ENCODE results near the gene ONECUT3. TPM values are rescaled to one million over a fixed set of nuclear protein-coding genes. Genes with fewer than 3 reads are reported as not detected.

Gene ONECUT3
- total and polyA plus RNA-seq, 9 of the 15 experiments (the other 6 are each of a cell fraction or from before 2014, with no cell fraction given), result not detected

- TF ChIP-seq PHF20 (IDR thresholded peaks at IDR 0.05; ENCODE audit: partially characterized antibody), result no peak
- TF ChIP-seq ZKSCAN8 (CRISPR knock-in tag; IDR thresholded peaks at IDR 0.05), result no peak
- TF ChIP-seq CBX8 (IDR thresholded peaks at IDR 0.05; ENCODE audit: borderline replicate concordance, extremely low read depth, low read depth, low read length, poor library complexity, severe bottlenecking), result no peak
- TF ChIP-seq BHLHE40 (IDR thresholded peaks at IDR 0.05; ENCODE audit: low read length), result peak; percentile 63; the same call in 1 of the 2 replicates
- TF ChIP-seq YY1 (IDR thresholded peaks at IDR 0.05; ENCODE audit: borderline replicate concordance in 1 of 3, control insufficient read depth in 1 of 3, extremely low read depth in 1 of 3, insufficient read depth in 3 of 3, insufficient read length in 1 of 3, insufficient replicate concordance in 2 of 3, low read depth in 1 of 3, low read length in 2 of 3), result peak in 1 of 3 experiments; percentile 13
- TF ChIP-seq WHSC1 (IDR thresholded peaks at IDR 0.05; ENCODE audit: low read length), result no peak
- TF ChIP-seq ZNF707 (CRISPR knock-in tag; conservative IDR thresholded peaks at IDR 0.05), result no peak
- TF ChIP-seq ARHGAP35 (IDR thresholded peaks at IDR 0.05; ENCODE audit: partially characterized antibody), result no peak
- no peak for TF ChIP-seq KLF13 (tag; IDR thresholded peaks at IDR 0.05; ENCODE audit: borderline replicate concordance, low read depth)
- TF ChIP-seq YBX1 (IDR thresholded peaks at IDR 0.05), result no peak
- peak; percentile 38; the same call in 1 of the 2 replicates for TF ChIP-seq L3MBTL2 (IDR thresholded peaks at IDR 0.05)
- no peak for TF ChIP-seq POLR3A (IDR thresholded peaks at IDR 0.05; ENCODE audit: borderline replicate concordance, extremely low read depth, insufficient read depth, insufficient read length)
- TF ChIP-seq BRCA1 (IDR thresholded peaks at IDR 0.05), result no peak
- TF ChIP-seq BRCA1 (CRISPR knock-in tag; IDR thresholded peaks at IDR 0.05), result no peak
- TF ChIP-seq ZNF764 (CRISPR knock-in tag; IDR thresholded peaks at IDR 0.05; ENCODE audit: low read depth), result no peak
- TF ChIP-seq TFAM (CRISPR knock-in tag; conservative IDR thresholded peaks at IDR 0.05), result no peak
- peak; percentile 82; the same call in 1 of the 2 replicates for TF ChIP-seq XRCC5 (IDR thresholded peaks at IDR 0.05; ENCODE audit: low read depth, low read length)
- TF ChIP-seq SMC3 (conservative IDR thresholded peaks at IDR 0.05; ENCODE audit: insufficient read depth, low read depth, low read length), result peak; percentile 90
- TF ChIP-seq SETDB1 (IDR thresholded peaks at IDR 0.05; ENCODE audit: low read length), result no peak
- no peak for TF ChIP-seq ZNF589 (CRISPR knock-in tag; IDR thresholded peaks at IDR 0.05; ENCODE audit: low read depth)
- TF ChIP-seq POLR2AphosphoS2 (IDR thresholded peaks at IDR 0.05; ENCODE audit: low read length), result no peak
- TF ChIP-seq POU5F1 (IDR thresholded peaks at IDR 0.05; ENCODE audit: borderline replicate concordance, low read depth, low read length, partially characterized antibody), result no peak
- TF ChIP-seq ZNF431 (CRISPR knock-in tag; IDR thresholded peaks at IDR 0.05), result no peak
- no peak for TF ChIP-seq ZNF121 (CRISPR knock-in tag; conservative IDR thresholded peaks at IDR 0.05)
- TF ChIP-seq ZNF384 (IDR thresholded peaks at IDR 0.05; ENCODE audit: low read depth, low read length), result no peak
- 0 out of 4 replicates have a peak, but pooled peaks of 1 of the 2 experiments have one; percentile 44 for TF ChIP-seq SRF (CRISPR knock-in tag; IDR thresholded peaks at IDR 0.05)
- TF ChIP-seq RBFOX2 (IDR thresholded peaks at IDR 0.05; ENCODE audit: low read depth, low read length), result peak; percentile 33; the same call in 1 of the 2 replicates
- peak; percentile 92 to 97 for TF ChIP-seq RAD21 (CRISPR knock-in tag; conservative IDR thresholded peaks at IDR 0.05 in 1 of 2, IDR thresholded peaks at IDR 0.05 in 1 of 2)
- TF ChIP-seq, protein P1, sequence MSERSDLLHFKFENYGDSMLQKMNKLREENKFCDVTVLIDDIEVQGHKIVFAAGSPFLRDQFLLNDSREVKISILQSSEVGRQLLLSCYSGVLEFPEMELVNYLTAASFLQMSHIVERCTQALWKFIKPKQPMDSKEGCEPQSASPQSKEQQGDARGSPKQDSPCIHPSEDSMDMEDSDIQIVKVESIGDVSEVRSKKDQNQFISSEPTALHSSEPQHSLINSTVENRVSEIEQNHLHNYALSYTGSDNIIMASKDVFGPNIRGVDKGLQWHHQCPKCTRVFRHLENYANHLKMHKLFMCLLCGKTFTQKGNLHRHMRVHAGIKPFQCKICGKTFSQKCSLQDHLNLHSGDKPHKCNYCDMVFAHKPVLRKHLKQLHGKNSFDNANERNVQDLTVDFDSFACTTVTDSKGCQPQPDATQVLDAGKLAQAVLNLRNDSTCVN (CRISPR knock-in tag; IDR thresholded peaks at IDR 0.05), result no peak
Observed at GRCh38 chr19:1767464-1767933, 14.2 kb downstream of the ONECUT3 start (continued).
